PC-3 (cell line): ENCODE data around the gene UAP1L1.

Source experiments
- CTCF ChIP-seq: fragments of 300-600 bp; sonication (generic); conservative IDR thresholded peaks from 2 replicates; pipeline ENCODE4 v1.5.1; 2017; ENCODE audit warnings: antibody characterized with exemption, low read depth, mild to moderate bottlenecking, low read length
- EZH2 ChIP-seq: fragments of 300-600 bp; sonication (generic); IDR thresholded peaks from one replicate; pipeline ENCODE4 v1.6.1; 2017; ENCODE audit warnings: antibody characterized with exemption, mild to moderate bottlenecking, low read length; ENCODE audit not compliant: unreplicated experiment

GRCh38 chr9:137107312-137107921 lies 30.1 kb downstream of the UAP1L1 start:
- no peak for TF ChIP-seq EZH2
- no peak for TF ChIP-seq CTCF
